ENCODE data around the gene LARP4B.

The LARP4B gene

DNA sequence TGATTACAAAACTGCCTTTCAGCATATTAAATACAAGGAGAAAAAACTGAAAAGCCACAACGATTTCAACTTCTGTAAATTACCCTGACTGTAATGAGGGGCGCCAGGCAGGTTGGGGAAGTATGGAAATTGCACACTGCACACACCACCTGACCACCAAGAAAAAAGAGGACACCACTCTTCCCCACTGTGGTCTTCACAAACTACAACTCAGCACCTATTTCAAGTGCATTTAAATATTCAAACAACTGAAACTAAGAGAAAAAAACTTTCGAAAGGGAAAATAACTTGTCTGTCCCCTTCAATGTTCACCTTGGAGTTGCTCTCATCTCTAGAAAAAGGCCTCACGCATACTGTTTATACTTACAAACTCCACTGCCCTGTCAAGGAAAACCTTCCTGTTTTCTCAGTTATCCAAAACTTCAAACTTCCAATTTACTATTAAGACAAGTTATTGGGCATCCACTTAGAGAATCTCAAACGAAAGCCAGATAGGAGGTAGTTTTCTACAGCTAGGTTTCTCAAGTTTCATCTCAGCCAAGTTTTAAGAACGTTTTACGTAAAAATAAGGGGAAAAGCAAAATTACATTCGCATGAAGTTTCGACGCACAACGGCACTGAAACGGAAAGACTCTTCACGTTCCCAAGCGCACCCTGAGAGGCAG is 1.4 kb downstream of the LARP4B start:
- Histone ChIP-seq H3K27me3 (ENCODE audit: low read depth) (no peaks in the 10 kb centered on the region), H3K4me1 (peaks cover 25% of the 10 kb centered on the region), H3K9me3 (no peaks in the 10 kb centered on the region), H3K36me3 (replicated peaks) (peaks cover 11% of the 10 kb centered on the region; the same call in 1 of the 2 replicates), H3K4me3 (peak overlapping the region; percentile 55)
- DNase-seq (ENCODE audit: low spot score in 2 of 2), result no peak
- in situ Hi-C loops (cut with MboI; ENCODE audit: low sequenced_read_pairs), result loop anchor here (5.0 kb wide), 1 partner anchor 57 kb away; the partner anchor contains the start of gene GTPBP4

DNA sequence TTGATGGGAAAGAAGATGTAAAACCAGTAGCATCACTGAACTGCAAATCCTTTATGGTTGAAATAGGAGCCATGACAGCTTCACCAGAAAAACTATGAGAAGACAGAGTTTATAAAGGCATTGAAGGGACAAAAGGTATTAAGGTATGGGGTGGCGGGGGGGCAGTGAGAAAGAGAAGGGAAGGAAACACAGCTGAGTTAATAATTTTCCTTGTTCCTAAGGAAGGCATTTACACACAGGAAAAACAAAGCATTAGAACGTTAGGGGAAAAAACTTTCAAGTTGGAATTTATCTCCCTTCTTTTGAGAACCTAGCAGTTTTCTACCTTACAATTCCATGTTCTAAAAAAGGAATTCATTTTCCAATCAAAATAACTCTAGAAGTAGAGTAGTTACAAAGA is 4.4 kb downstream of the LARP4B start:
- Histone ChIP-seq H3K4me1 (peaks cover 16% of the 10 kb centered on the region; the same call in 1 of the 2 replicates), H3K4me3 (no peak overlapping the region), H3K9me3 (no peaks in the 10 kb centered on the region), H3K36me3 (replicated peaks) (peaks cover 11% of the 10 kb centered on the region; the same call in 1 of the 2 replicates), H3K27me3 (ENCODE audit: low read depth) (no peaks in the 10 kb centered on the region)
- DNase-seq (ENCODE audit: low spot score in 2 of 2), result no peak
- in situ Hi-C loops (cut with MboI; ENCODE audit: low sequenced_read_pairs), result no loop called here

GRCh38 chr10:926075-926698 is 5.3 kb downstream of the LARP4B start:
- peaks cover 16% of the 10 kb centered on the region; the same call in 1 of the 2 replicates for H3K4me1 ChIP-seq
- in situ Hi-C loops (cut with MboI; ENCODE audit: low sequenced_read_pairs), result no loop called here

DNA sequence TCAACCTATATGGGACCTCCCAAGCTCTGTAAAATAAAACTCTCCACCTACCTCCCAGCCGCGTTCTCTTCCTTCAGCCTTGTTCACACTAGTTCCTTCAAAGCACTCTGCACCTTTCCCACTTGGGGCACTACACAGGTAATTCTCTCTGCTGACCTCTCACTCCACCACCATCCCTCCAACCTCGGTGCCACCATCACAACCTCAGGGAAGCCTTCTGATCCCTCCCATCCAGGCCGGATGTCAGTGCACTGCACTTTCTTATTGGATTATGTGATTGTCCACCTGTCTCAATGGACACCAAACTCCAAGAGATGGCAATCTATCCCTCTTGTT is 7.0 kb downstream of the LARP4B start:
- DNase-seq (ENCODE audit: low spot score in 2 of 2), result no peak
- peaks cover 15% of the 10 kb centered on the region for H3K36me3 ChIP-seq (replicated peaks)
- H3K27me3 ChIP-seq (ENCODE audit: low read depth), result no peaks in the 10 kb centered on the region
- no peak overlapping the region for H3K4me3 ChIP-seq
- H3K4me1 ChIP-seq, result peaks cover 14% of the 10 kb centered on the region; the same call in 1 of the 2 replicates
- H3K9me3 ChIP-seq, result no peaks in the 10 kb centered on the region
- in situ Hi-C loops (cut with MboI; ENCODE audit: low sequenced_read_pairs), result no loop called here

More at GRCh38 chr10:926075-926698, 5.3 kb downstream of the LARP4B start:
- H3K9me3 ChIP-seq, result no peaks in the 10 kb centered on the region
- DNase-seq (ENCODE audit: low spot score in 2 of 2), result no peak
- no peak overlapping the region for H3K4me3 ChIP-seq
- peaks cover 14% of the 10 kb centered on the region; the same call in 1 of the 2 replicates for H3K36me3 ChIP-seq (replicated peaks)
- no peaks in the 10 kb centered on the region for H3K27me3 ChIP-seq (ENCODE audit: low read depth)

GRCh38 chr10:923844-924523 is 7.5 kb downstream of the LARP4B start:
- in situ Hi-C loops (cut with MboI; ENCODE audit: low sequenced_read_pairs), result no loop called here
- H3K4me1 ChIP-seq, result peaks cover 10% of the 10 kb centered on the region; the same call in 1 of the 2 replicates
- no peak for DNase-seq (ENCODE audit: low spot score in 2 of 2)
- H3K36me3 ChIP-seq (replicated peaks), result peaks cover 12% of the 10 kb centered on the region
- no peaks in the 10 kb centered on the region for H3K27me3 ChIP-seq (ENCODE audit: low read depth)
- no peaks in the 10 kb centered on the region for H3K9me3 ChIP-seq
- no peak overlapping the region for H3K4me3 ChIP-seq

DNA sequence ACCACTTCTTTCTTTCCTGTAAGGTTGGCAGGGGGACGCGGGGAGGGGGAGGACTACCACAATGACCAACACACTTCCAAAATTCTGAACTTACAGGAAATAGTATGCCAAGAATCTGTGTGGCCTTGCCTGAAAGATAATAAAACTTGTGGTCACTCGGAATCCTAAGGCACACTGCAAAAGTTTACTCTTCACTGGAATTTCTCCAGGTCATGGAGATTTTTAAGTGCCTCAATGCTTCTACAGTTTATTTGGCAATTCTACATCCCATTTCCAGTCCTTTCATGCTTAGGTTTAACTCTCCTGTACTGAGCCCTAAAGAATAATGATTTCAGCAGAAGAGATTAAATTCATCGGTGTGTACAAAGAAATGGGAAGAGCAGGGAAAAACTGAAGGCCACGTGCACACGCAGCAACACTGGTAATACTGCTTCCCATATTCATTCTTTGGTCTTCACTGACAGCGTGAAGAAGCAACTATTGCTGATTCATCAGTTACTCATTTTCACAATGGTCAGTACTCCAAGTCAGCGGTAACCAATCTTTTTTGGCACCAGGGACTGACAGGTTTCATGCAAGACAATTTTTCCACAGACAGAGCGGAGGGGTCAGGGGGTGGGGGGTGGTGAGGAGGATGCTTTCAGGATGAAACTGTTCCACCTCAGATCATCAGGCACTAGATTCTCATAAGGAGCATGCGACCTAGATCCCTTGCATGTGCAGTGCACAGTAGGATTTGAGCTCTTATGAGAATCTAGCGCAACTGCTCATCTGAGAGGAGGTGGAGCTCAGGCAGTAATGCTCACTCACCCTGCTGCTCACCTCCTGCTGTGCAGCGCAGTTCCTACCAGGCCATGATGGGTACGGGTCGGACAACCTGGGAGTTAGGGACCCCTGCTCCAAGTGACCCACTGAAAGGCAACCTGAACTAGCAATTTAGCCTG is 9.8 kb downstream of the LARP4B start:
- Histone ChIP-seq H3K9me3 (no peaks in the 10 kb centered on the region), H3K4me1 (peaks cover 2% of the 10 kb centered on the region; the same call in 1 of the 2 replicates), H3K36me3 (replicated peaks) (peaks cover 20% of the 10 kb centered on the region), H3K4me3 (no peak overlapping the region), H3K27me3 (ENCODE audit: low read depth) (no peaks in the 10 kb centered on the region)
- in situ Hi-C loops (cut with MboI; ENCODE audit: low sequenced_read_pairs), result no loop called here
- DNase-seq (ENCODE audit: low spot score in 2 of 2), result no peak

GRCh38 chr10:920450-920849 is 11.1 kb downstream of the LARP4B start:
- no peaks in the 10 kb centered on the region for H3K9me3 ChIP-seq
- in situ Hi-C loops (cut with MboI; ENCODE audit: low sequenced_read_pairs), result no loop called here
- no peak overlapping the region for H3K4me3 ChIP-seq
- H3K4me1 ChIP-seq, result no peaks in the 10 kb centered on the region
- H3K36me3 ChIP-seq (replicated peaks), result peaks cover 25% of the 10 kb centered on the region
- no peak for DNase-seq (ENCODE audit: low spot score in 2 of 2)
- no peaks in the 10 kb centered on the region for H3K27me3 ChIP-seq (ENCODE audit: low read depth)

DNA sequence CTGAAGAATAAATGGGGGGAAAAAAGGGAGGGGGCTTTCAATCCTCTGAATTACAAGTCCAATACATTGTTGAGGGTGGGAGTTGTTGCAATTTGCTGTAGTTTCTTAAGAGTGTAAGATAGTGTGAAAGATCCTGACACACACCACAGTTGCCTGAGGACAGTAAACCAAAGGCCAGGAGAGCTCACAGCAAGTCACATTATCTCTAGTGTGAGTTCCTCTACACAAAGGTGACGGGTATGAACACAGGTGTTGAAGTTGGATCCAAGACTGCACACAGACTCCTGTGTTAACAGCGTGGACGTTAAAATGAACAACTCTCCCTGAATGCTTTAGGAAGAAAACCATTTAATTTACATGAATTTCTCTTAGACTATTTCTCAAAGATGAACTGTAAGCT is 12.0 kb downstream of the LARP4B start:
- H3K27me3 ChIP-seq (ENCODE audit: low read depth), result no peaks in the 10 kb centered on the region
- no peaks in the 10 kb centered on the region for H3K9me3 ChIP-seq
- H3K36me3 ChIP-seq (replicated peaks), result peaks cover 25% of the 10 kb centered on the region
- in situ Hi-C loops (cut with MboI; ENCODE audit: low sequenced_read_pairs), result no loop called here
- H3K4me1 ChIP-seq, result no peaks in the 10 kb centered on the region
- H3K4me3 ChIP-seq, result no peak overlapping the region
- no peak for DNase-seq (ENCODE audit: low spot score in 2 of 2)

DNA sequence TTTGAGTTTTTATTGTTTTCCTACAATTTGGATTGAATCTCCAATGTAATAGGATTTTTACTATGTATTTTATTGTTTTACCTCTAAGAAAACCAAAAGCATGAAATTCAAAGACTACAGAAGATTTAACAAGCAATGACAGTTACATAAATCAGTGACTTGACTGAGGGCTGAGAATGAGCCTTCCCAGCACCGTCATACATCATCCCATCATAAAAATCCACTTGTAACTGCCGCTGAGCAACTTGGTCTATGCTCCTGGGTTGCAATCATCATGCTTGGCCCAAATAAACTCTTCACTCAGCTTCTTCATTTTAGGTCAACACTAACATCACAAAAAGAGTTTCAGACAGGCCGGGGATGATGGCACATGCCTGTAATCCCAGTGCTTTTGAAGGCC is 13.5 kb downstream of the LARP4B start:
- H3K4me1 ChIP-seq, result no peaks in the 10 kb centered on the region
- in situ Hi-C loops (cut with MboI; ENCODE audit: low sequenced_read_pairs), result no loop called here

DNA sequence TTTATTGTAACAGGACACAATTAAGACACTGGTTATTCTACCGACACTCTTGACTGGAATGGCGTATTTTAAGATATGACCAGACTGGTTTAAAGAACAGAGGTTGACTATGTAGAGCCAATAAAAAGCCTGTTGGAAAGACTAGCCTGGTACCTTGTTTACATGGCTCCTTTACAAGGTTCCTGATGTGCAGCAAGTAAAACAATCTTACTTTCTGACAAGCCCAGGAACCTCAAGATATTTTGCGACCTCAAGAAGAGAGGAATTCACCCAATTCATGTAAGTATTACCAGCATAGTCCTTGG is 14.1 kb downstream of the LARP4B start:
- H3K4me1 ChIP-seq, result no peaks in the 10 kb centered on the region
- no peaks in the 10 kb centered on the region for H3K9me3 ChIP-seq
- no peak overlapping the region for H3K4me3 ChIP-seq
- DNase-seq (ENCODE audit: low spot score in 2 of 2), result no peak
- in situ Hi-C loops (cut with MboI; ENCODE audit: low sequenced_read_pairs), result no loop called here
- H3K27me3 ChIP-seq (ENCODE audit: low read depth), result no peaks in the 10 kb centered on the region
- H3K36me3 ChIP-seq (replicated peaks), result peaks cover 25% of the 10 kb centered on the region

More for the DNA sequence above, 13.5 kb downstream of the LARP4B start:
- no peaks in the 10 kb centered on the region for H3K27me3 ChIP-seq (ENCODE audit: low read depth)
- no peaks in the 10 kb centered on the region for H3K9me3 ChIP-seq
- DNase-seq (ENCODE audit: low spot score in 2 of 2), result no peak
- no peak overlapping the region for H3K4me3 ChIP-seq
- peaks cover 25% of the 10 kb centered on the region for H3K36me3 ChIP-seq (replicated peaks)

GRCh38 chr10:916716-917415 is 14.6 kb downstream of the LARP4B start:
- H3K36me3 ChIP-seq (replicated peaks), result peaks cover 25% of the 10 kb centered on the region
- DNase-seq (ENCODE audit: low spot score in 2 of 2), result no peak
- no peaks in the 10 kb centered on the region for H3K27me3 ChIP-seq (ENCODE audit: low read depth)
- in situ Hi-C loops (cut with MboI; ENCODE audit: low sequenced_read_pairs), result no loop called here
- H3K4me3 ChIP-seq, result no peak overlapping the region
- no peaks in the 10 kb centered on the region for H3K4me1 ChIP-seq
- no peaks in the 10 kb centered on the region for H3K9me3 ChIP-seq

- Histone ChIP-seq H3K4me3 (no peak overlapping the region), H3K27me3 (ENCODE audit: low read depth) (no peaks in the 10 kb centered on the region), H3K36me3 (replicated peaks) (peaks cover 17% of the 10 kb centered on the region), H3K9me3 (no peaks in the 10 kb centered on the region), H3K4me1 (peaks cover 4% of the 10 kb centered on the region; the same call in 1 of the 2 replicates)
- DNase-seq (ENCODE audit: low spot score in 2 of 2), result peak; percentile 27 to 32
- in situ Hi-C loops (cut with MboI; ENCODE audit: low sequenced_read_pairs), result no loop called here
Measured at GRCh38 chr10:909831-910230, 21.7 kb downstream of the LARP4B start.

- H3K36me3 ChIP-seq (replicated peaks), result peaks cover 8% of the 10 kb centered on the region
- H3K9me3 ChIP-seq, result no peaks in the 10 kb centered on the region
- in situ Hi-C loops (cut with MboI; ENCODE audit: low sequenced_read_pairs), result no loop called here
Measured at GRCh38 chr10:905972-906371, 25.5 kb downstream of the LARP4B start.

More at GRCh38 chr10:905972-906371, 25.5 kb downstream of the LARP4B start:
- Histone ChIP-seq H3K4me1 (peaks cover 4% of the 10 kb centered on the region; the same call in 1 of the 2 replicates), H3K27me3 (ENCODE audit: low read depth) (no peaks in the 10 kb centered on the region), H3K4me3 (no peak overlapping the region)
- DNase-seq (ENCODE audit: low spot score in 2 of 2), result no peak
